PC-9 (cell line): ENCODE measurements around the gene ALX4.

Experiments
- EZH2 ChIP-seq: fragments of 200-600 bp; sonication (generic); IDR thresholded peaks from 2 replicates; pipeline ENCODE4 v1.8.0; 2017; ENCODE audit warnings: antibody characterized with exemption, low read depth
- TF ChIP-seq, protein P1 (sequence below): fragments of 200-600 bp; sonication (generic); conservative IDR thresholded peaks from 2 replicates; pipeline ENCODE4 v1.6.1; 2017; ENCODE audit warnings: mixed run types, antibody characterized with exemption, mild to moderate bottlenecking, moderate library complexity

DNA sequence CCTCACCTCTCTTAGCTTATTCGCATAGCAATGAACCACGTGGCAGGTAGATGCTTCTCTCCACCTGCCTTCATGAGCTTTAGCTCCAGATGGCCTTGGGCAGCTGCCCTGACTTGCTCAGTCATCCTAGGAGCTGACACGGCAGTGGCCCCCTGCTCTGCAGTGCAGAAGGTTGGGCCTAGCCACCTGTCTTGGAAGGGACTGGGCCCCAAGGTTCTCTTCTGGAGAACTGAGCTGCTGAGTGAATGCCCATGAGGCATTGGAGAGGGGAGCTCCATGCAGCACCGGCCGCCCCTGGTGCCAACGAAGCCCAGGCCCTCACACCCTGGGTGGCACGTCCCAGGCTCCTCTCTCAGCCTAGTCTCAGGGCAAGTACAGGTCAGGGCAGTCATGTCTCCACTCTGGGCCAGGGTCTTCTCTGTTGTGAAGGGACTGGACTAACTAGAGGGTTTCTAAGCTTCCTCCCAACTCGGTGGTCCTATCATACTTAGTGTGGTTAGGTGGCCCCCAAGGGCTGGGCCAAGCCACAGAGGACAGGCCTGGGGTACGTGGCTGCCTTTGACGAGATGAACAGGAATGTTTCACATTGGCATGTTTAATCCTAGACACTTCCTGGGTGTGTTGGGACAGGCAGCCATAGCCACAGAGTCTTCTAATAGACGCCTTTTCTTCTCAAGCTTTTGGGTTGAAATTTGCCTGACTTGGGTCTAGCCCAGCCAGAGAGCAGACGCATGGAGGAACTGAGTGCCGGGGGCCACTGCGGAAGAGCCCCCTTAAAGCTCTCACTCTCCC, 47.9 kb downstream of the ALX4 start:
- TF ChIP-seq, protein P1, sequence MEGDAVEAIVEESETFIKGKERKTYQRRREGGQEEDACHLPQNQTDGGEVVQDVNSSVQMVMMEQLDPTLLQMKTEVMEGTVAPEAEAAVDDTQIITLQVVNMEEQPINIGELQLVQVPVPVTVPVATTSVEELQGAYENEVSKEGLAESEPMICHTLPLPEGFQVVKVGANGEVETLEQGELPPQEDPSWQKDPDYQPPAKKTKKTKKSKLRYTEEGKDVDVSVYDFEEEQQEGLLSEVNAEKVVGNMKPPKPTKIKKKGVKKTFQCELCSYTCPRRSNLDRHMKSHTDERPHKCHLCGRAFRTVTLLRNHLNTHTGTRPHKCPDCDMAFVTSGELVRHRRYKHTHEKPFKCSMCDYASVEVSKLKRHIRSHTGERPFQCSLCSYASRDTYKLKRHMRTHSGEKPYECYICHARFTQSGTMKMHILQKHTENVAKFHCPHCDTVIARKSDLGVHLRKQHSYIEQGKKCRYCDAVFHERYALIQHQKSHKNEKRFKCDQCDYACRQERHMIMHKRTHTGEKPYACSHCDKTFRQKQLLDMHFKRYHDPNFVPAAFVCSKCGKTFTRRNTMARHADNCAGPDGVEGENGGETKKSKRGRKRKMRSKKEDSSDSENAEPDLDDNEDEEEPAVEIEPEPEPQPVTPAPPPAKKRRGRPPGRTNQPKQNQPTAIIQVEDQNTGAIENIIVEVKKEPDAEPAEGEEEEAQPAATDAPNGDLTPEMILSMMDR: no peak
- TF ChIP-seq EZH2: no peak
